GM19452 (cell line): Measurements from ENCODE around the gene PLAAT5.
"Not testable (repeated sequence)": the region's sequence is repeated elsewhere in the genome, so short reads cannot be mapped to it uniquely, and the experiment has no call there.

Source experiments
- ATAC-seq: cut with Tn5 transposase; IDR thresholded peaks from one replicate; pipeline ENCODE4 v1.9.1; 2021; ENCODE audit not compliant: unreplicated experiment

The PLAAT5 gene, protein sequence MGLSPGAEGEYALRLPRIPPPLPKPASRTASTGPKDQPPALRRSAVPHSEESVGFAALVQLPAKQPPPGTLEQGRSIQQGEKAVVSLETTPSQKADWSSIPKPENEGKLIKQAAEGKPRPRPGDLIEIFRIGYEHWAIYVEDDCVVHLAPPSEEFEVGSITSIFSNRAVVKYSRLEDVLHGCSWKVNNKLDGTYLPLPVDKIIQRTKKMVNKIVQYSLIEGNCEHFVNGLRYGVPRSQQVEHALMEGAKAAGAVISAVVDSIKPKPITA

DNA sequence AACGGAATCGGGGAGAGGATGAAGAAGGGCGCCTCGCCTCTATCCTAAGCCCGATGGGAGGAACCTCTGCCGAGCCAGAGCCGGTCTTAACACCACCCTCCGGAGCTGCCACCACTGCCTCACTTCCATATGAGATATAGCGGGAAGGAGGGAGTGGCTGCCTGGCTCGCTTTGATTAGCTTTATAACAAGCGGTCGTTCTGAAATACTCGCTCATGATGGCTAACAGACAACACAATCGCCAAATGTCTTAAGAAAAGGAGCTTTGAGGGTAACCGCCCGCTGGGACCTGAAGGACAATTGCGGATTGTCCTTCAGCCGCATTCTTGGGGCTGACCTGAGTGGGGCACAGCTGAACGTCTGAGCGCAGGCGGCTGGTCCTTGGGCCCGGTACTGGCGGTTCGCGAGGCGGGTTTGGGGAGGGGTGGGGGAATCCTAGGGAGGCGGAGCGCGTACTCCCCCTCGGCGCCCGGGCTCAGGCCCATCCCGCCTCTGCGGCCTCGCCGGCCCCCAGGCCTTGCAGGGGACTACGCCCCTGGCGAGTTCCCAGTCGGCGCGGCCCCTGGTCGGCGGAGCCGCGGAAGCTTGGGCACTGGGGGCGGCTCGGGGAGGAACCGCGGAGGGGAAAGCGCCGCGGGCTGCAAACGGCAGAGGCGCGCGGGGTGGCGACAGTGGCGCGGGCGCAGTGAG, at the start of gene PLAAT5:
Gene PLAAT5, minus strand, starts transcription at position 617 of the 689 bp plus-strand sequence. Its CDS starts 133 bp downstream, at position 484.
- no peak for ATAC-seq

DNA sequence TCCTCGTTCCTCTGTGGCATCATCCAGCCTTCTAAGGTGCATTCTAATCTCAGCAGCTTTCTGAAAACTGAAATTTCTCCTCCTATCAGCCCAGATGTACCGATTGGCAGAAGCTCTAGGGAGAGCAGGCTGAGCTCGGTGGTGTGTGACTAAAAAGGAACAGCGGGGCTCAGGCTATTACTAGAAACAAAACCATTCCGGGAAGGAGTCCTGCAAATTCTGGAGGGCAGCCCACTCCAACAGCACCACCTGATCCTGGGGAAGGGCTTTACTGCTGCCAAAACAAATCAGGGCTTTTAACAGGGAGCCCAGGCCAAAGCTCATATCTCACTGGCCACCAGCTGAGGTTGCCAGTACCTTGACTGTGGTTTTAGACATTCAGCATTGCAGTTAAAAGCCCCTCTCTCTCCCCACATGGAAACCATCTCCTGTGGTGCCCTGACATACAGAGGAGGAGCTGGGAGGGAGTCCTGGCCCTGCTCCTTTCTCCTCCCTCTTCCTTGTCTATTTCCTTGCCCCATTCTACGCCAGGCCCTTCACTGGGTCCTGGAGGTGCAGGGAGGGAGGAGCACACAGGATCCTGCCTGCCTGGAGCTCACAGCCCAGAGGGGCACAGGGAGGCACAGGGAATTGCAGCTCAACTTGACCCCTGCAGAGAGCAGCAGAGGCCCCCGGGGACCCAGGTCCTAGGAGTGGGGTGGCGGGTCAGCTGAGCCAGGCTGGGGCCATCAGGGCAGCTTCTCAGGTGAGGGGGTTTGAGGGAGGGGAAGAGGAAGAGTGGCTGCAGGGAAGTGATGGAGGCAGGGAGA, 46.5 kb upstream of the PLAAT5 start:
- no peak for ATAC-seq

DNA sequence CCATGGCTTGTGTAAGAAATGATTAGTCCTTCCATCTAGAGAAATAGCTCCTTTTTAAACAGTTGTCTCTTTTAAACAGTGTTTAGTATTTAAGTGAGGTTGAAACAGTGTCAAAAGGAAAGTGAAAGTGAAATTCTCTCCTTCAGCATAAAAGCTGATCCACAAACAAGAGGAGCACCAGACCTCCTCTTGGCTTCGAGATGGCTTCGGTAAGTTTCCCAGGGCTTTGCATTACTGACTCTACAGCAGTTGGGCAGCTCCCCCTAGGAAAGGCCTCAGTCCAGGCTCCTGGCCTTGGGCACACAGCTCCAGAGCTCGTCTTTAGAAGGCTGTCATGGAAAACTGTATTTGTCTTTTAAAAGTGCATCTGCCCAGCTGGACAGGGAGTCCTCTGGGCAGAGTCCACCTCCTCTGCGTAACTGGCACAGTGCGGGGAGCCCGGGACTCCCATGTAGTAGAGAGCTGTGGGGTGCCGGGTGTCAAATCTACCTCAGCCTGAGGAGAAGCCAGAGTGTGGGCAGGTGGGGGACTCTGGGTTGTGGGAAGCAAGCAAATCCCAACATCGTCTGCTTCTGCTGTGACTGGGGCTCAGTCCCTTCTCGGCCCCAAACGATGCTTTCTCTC, 45.8 kb upstream of the PLAAT5 start, which contains the start of gene PLAAT4:
Gene PLAAT4, plus strand, starts transcription at position 140 of the 624 bp plus-strand sequence. Its CDS starts 61 bp downstream, at position 201.
- ATAC-seq: no peak

DNA sequence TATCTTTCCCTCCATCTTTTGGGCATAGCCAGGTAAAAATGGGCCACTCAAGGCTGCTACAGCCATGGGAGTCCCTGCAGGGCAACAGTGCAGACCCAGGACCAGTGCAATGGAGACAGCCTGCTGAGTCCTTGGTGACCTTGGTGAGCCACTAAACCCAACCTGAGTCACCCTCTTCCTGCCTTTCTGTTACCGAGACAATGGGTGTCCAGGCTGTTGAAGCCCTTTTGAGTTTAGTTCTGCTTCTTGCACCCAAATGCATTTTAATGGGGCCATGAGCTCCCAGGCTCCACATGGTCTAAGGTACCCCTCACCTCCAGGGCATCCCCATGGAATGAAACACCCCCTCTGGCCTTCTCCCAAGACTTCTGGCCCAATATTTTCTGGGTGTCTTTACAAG, 44.8 kb upstream of the PLAAT5 start:
- no peak for ATAC-seq

DNA sequence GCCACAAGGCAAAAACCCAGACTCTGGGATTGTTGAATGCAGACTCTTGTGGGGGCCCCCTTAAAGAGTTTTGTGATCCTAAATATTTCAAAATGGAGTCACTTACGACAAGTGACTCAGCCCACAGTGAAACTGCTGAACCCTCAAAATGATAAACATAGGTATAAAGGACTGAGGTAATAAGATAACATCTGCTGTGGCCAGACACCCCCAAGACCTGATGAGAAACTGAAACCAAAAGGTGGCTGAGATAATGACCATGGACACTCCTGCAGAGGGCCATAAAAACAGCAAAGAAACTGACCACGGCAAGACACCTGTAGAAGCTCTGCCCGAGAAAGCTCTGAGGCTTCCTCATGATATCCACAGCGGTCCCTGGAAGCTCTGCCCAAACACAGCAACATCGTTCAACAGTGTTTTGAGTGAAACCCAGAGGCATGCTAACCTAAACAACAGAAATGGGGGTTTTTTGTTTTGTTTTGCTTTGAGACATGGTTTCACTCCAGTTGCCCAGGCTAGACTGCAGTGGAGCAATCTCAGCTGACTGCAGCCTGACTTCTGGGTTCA, 44.0 kb upstream of the PLAAT5 start:
- no peak for ATAC-seq

DNA sequence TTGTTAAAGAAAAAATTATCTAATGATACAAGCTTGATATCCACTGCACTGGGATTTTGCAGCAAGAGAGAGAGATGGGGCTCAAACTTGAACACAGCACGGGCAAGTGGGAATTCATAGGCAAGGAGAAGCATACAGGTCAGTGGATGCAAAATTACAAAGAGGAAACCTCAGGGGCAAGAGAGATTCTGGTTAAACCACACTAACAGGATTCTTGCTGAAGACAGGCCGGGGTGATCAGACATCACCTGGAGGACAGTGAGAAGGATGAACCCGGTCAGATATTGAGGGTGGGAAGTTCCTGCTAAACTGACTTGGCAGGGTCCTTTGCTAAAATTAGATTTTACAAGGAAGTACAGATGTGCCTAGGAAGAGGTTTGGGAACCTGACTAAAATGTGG, 43.1 kb upstream of the PLAAT5 start:
- no peak for ATAC-seq

DNA sequence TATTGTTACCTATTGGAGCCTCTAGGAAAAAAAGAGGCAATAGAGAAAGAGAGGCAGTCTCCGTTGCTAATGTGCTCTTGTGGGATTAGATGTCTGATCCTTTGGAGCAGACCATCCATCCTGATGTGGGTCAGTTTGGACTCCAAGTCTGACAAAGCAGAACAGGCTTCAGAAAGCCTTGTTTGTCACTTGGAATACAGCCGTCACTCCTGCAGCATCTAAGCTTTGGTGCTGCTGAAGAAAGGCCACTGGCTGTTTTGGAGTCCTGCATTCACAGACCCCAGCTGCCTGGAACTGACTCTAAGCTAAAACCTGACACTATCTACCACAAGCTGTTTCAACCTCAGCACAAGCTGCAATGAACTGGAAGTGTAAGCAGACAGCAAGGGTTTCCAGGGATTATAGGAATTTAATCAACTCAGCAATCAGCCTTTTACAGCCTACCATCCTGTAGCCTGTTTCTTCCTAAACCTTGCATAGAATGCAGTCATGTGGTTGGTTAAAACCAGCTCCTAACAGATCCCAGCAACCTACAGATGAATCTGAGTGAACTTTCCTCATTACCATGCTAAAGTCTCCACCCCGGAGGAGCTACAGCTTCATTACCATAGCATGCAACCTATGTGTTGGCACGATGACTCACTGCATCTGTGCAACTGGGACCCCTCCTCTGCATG, 42.0 kb upstream of the PLAAT5 start:
- no peak for ATAC-seq

DNA sequence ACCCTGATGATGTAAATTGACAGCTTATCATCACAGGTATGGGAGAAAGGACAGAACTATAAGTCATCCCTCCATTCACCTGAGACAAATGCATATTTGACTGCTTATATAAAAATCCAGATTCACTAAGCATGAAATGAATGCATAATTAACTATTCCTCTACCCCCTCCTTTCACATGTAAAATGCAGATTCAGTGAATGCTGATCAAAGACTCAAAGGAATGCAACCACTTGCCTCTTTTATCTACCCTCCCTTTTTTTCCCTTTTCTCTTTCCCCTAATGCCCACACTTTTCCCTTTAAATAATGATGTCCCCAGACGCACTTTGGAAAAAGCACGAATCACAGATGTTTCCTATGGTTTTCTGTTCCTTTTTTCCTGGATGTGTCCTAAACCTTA, 41.1 kb upstream of the PLAAT5 start:
- ATAC-seq: no peak

DNA sequence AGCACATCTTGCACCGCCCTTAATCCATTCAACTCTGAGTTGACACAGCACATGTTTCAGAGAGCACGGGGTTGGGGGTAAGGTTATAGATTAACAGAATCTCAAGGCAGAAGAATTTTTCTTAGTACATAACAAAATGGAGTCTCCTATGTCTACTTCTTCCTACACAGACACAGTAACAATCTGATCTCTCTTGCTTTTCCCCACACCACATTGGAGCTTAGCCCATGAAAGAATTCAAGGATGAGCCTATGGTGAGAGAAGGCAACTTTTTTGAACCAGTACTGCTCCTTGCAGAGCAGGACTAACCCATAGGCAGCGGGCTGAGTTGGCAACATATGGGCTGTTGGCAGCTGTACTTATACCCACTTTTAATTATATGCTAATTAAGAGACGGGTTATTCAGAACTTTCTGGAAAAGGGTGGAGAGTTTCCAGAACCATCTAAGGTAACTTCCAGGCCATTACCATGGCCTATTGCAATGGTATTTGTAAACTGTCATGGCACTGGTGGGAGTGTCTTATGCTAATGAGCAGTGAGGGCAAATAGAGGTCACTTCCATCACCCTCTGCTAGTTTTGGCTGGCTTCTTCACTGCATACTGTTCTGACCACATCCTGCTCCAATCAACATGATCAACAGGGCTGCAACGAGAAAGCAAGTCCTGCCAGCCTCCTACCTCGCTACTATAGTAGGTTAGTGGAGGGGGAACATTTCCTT, 40.3 kb upstream of the PLAAT5 start:
- ATAC-seq: peak; percentile 80

DNA sequence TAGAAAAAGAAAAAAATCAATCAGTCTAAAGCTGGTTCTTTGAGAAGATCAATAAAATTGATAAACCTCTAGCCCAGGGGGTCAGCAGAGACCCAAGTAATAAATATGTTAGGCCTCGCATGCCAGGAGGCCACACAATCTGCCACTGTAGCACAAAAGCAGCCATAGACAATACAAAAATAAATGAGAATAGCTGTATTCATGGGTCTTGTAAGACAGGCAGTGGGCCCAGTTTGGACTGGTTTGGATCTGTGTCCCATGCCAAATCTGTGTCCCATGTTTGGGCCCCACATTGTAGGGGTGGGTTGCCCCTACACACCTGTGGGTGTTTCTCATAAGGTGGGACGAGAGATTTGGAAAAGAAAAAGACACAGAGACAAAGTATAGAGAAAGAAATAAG, 39.1 kb upstream of the PLAAT5 start:
- ATAC-seq: no peak

DNA sequence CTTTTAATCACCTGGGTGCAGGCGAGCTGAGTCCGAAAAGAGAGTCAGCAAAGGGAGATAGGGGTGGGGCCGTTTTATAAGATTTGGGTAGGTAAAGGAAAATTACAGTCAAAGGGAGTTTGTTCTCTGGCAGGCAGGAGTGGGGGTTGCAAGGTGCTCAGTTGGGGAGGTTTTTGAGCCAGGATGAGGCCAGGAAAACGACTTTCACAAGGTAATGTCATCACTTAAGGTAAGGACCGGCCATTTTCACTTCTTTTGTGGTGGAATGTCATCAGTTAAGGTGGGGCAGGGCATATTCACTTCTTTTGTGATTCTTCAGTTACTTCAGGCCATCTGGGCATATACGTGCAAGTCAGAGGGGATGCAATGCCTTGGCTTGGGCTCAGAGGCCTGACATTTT, 38.4 kb upstream of the PLAAT5 start:
- not testable (repeated sequence) for ATAC-seq

DNA sequence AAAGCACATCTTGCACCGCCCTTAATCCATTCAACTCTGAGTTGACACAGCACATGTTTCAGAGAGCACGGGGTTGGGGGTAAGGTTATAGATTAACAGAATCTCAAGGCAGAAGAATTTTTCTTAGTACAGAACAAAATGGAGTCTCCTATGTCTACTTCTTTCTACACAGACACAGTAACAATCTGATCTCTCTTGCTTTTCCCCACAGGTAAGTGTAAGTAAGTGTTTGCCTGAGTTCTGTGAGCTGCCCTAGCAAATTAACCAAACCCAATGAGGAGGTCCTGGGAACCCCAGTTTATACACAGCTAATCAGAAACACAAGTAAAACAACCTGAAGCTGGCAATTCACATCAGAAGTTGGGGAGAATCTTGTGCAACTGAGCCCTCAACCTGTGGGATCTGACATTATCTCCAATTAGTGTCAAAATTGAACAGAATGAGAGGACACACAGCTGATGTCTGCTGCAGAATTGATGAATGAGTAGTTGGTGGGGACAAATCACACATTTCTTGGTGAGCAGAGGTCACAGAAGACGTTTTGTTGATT, 37.8 kb upstream of the PLAAT5 start:
- not testable (repeated sequence) for ATAC-seq

DNA sequence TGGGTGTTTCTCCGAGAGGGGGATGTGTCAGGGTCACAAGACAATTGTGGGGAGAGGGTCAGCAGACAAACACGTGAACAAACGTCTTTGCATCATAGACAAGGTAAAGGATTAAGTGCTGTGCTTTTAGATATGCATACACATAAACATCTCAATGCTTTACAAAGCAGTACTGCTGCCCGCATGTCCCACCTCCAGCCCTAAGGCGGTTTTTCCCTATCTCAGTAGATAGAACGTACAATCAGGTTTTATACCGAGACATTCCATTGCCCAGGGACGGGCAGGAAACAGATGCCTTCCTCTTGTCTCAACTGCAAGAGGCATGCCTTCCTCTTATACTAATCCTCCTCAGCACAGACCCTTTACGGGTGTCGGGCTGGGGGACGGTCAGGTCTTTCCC, 37.2 kb upstream of the PLAAT5 start:
- not testable (repeated sequence) for ATAC-seq

DNA sequence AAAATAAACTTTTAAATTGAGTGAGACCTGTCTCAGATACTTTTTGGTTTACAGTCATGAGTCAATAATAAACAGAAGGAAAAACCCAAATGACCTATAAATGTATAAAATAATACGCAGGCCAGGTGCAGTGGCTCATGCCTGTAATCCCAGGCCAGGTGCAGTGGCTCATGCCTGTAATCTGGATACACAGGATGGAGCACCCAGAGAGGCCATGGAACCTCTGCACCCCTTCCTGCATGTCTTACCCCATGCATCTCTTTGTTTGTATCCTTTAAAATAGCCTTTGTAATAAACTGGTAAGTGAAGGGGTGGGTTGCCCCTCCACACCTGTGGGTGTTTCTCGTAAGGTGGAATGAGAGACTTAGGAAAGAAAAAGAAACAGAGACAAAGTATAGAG, 36.7 kb upstream of the PLAAT5 start:
- no peak for ATAC-seq

DNA sequence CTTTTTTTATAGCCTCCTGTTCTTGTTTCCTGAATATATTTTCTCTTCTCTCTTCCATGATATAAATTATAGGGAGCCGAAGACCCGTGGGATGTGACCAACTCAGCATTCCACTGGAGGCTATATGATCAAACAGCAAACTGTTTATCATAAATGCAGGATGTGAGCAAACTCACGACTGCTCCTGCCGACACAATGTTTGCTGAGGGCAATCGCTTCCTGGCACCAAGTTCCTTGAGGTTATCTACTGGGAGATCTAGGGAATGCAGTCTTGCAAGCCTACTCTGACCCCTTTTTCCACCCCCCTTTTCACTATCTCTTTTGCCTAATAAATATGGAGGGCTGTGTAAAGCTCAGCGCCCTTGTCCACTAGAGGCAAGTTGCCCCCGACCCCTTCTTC, 32.2 kb upstream of the PLAAT5 start:
- ATAC-seq: no peak

DNA sequence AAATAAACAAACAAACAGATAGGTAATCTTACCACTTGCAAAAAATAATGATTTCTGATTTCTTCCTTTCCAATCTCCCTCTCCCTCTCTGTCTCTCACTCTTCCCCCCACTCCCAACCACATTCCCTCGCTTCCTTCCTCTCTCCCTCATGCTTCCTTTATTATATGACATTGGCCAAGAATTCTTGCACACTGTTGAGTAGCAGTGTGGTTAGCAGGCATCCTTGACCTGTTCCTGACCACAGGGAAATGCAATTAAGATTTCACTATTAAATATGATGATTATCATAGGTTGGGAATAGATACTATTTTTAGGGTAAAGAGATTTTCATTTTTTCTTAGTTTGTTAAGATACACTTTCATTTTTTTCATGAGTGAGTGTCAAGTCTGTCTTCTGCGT, 30.9 kb upstream of the PLAAT5 start:
- no peak for ATAC-seq

DNA sequence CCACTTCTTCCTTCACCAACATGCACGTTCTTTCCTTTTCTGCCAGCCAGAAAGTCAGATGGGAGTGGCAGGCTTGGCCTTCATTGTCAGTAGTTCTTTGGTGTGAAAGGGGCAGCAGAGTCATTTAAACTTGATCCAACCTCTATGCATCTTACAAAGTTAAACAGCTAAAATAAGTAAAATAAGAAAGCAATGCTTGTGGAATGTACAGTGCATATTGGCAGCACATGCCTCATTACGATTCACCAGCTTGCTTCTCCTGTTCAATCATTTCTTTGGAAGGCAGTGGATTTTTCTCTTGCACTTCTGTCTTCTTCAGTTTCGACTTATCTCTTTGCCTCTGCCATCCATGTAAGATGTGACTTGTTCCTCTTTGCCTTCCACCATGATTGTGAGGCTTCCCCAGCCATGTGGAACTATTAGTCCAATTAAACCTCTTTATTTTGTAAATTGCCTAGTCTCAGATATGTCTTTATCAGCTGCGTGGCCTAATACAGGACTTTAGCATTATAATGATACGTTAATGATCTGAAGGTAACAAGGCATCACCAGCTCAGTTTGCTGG, 29.7 kb upstream of the PLAAT5 start:
- ATAC-seq: no peak

DNA sequence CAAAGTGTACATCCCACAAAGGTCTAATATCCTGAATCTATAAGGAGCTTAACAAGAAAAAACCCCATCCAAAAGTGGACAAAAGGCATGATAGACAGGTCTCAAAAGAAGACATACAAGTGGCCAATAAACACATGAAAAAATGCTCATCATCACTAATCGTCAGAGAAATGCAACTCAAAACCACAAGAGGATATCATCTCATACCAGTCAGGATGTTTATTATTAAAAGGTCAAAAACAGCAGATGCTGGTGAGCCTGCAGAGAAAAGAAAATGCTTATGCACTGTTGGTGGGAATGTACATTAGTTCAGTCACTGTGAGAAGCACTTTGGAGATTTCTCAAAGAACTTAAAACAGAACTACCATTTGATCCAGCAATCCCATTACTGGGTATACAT, 27.6 kb upstream of the PLAAT5 start:
- ATAC-seq: no peak

DNA sequence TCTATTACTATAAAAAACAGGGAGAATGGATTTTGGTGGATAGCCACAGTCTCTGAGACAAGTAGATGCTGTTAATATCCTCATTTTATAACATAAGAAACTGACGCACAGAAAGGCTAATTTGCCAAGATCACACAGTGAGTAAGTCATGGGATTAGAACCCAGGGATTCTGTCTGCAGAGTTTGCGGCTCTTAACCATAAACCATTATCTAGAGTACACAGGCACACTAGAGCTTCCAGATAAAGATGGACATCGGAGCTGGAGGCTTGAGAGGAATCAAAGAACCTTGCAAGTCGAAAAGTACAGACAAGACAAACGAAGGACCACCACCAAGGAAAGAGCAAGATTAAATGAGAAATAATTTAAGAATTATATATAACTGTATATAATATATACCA, 26.2 kb upstream of the PLAAT5 start:
- ATAC-seq: no peak
